GM10248 (cell line): Measurements from ENCODE around the gene SERTM1.

Experiments used
- CTCF ChIA-PET: fragments of 300-600 bp; sonication (Branson Sonifier 250); formaldehyde crosslinking; extraction: SDS; loops from one replicate; lab custom pipeline; 2021; ENCODE audit warnings: antibody characterized with exemption; lab: Yijun Ruan, JAX
- POLR2A ChIA-PET: fragments of 350-650 bp; sonication (Branson Sonifier 250); formaldehyde crosslinking; extraction: SDS; loops from one replicate; lab custom pipeline; 2020; ENCODE audit warnings: antibody characterized with exemption; lab: Yijun Ruan, JAX
- DNase-seq: peaks from one replicate; pipeline ENCODE4 v3.0.0; 2012; ENCODE audit errors: extremely low spot score
- TF ChIP-seq, protein P1 (sequence below): IDR thresholded peaks from 2 replicates; pipeline ENCODE4 v1.5.1; 2012; ENCODE audit warnings: mild to moderate bottlenecking, low read depth; ENCODE audit errors: extremely low read depth, missing control alignments, control extremely low read depth

The SERTM1 gene

DNA sequence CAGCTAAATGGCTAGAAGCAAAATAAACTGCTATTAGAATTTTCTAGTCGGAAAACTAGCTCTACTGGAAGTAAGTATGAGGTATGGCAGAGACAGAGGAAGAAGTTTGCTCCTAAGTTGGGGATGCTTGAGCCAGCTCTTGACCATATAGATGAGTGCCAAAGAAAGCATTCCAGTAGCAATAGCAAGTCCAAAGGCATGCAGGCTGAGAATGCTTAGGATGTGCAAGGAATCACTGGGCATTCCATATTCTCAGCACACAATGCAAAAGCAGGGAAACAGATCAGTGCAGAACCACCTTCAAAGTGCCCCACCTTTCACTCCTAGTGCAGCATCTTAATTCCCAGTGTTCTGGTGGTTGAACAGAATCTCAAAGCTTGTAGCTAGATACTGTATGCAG, 32.9 kb downstream of the SERTM1 start:
- POLR2A ChIA-PET: no interaction called here
- TF ChIP-seq, protein P1, sequence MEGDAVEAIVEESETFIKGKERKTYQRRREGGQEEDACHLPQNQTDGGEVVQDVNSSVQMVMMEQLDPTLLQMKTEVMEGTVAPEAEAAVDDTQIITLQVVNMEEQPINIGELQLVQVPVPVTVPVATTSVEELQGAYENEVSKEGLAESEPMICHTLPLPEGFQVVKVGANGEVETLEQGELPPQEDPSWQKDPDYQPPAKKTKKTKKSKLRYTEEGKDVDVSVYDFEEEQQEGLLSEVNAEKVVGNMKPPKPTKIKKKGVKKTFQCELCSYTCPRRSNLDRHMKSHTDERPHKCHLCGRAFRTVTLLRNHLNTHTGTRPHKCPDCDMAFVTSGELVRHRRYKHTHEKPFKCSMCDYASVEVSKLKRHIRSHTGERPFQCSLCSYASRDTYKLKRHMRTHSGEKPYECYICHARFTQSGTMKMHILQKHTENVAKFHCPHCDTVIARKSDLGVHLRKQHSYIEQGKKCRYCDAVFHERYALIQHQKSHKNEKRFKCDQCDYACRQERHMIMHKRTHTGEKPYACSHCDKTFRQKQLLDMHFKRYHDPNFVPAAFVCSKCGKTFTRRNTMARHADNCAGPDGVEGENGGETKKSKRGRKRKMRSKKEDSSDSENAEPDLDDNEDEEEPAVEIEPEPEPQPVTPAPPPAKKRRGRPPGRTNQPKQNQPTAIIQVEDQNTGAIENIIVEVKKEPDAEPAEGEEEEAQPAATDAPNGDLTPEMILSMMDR: no peak
- CTCF ChIA-PET: no interaction called here
- no peak for DNase-seq

DNA sequence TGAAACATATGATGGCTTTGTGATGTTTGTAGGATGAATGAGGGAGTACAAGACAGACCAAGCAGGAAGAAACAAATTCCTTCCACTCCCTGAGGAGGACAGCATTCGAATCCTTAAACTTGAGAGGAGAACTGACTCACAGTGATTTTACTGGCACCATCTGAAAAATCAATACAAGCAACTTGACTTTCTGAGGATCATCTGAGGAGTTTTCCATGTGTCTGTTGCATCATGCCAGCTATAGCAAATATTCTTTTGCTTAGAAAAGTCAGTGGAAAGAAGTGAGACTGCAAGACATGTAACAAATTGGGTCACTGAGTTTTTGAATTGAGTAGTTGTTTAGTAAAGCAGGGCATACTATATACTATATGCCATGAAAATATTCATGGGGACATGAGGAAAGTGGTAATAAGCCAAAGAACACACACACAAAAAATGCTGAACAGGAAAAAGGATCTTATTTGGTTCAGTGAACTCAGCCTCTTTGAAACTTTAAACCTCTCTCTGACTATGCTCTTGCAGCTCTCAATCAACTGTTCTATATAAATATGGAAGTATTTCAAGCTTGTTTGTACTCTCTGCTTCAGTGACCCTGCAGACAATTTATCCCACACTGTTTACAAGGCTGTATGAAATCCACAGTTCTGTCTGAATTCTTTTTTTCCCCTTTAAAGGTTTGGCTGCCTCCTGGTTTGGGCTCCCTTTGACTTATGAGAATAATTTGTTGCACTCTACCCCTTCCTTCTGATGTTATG, 35.5 kb downstream of the SERTM1 start:
- ChIA-PET CTCF (interaction anchor here (1.0 kb wide), 1 partner anchor 9 kb away, joined by 3 read pairs; no protein-coding TSS in a partner anchor), POLR2A (no interaction called here)
- no peak for DNase-seq
- TF ChIP-seq, protein P1: no peak

DNA sequence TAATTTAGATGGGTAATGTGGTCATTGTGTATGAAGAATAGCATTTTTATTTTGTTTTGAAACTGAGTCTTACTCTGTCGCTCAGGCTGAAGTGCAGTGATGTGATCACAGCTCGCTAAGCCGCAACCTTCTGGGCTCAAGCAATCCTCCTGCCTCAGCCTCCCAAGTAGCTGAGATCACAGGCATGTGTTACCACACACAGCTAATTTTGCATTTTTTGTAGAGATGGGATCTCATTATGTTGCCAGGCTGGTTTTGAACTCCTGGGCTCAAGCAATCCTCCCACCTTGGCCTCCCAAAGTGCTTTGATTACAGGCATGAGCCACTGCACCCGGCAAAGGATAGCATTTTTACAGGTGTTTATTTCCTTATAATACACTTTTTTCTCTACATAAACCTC, 36.6 kb downstream of the SERTM1 start:
- ChIA-PET CTCF (interaction anchor here (0.6 to 1.8 kb wide), 3 partner anchors 10 to 26 kb away, joined by 3 to 4 read pairs (median 3); no protein-coding TSS in a partner anchor), POLR2A (no interaction called here)
- TF ChIP-seq, protein P1: no peak
- no peak for DNase-seq

DNA sequence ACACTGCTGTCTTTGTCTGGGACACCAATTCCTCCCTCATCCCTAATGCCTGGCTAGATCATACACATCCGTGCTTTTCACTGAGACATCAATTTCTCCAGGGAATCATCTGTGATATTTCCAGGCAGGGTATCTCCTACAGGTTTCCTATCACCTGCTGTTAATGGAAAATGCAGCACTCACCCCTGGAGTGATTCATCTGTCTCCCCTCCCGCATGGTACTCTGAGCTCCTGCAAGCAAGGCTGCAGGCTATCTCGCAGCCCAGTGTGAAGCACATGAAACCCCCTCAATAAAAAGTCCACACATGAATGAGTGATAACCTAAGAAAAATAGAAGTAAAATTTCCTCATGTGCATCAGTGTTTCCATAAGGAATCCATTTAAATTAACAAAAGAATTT, 38.5 kb downstream of the SERTM1 start:
- DNase-seq: no peak
- ChIA-PET POLR2A (no interaction called here), CTCF (no interaction called here)
- TF ChIP-seq, protein P1: no peak

DNA sequence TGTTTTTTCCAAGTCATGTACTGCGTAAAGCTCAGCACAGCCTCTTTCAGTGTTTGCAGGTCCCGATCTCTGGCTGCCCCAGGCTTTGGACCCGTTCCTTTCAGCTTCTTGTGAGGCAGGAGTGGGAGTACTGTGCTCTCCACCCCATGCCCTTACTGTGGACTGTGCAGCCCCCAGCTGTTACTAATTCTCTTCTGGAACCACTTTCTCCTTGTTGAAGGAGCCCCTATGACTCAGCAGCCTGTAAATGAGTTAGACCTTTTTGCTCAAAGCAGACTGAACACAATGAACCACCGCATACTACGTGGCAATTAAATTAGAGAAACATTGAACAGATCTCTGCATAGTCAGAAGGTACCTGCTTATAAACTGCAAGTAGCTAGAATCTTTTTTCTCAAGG, 39.0 kb downstream of the SERTM1 start:
- ChIA-PET POLR2A (no interaction called here), CTCF (interaction anchor here (1.9 kb wide), 1 partner anchor 23 kb away, joined by 6 read pairs; no protein-coding TSS in a partner anchor)
- no peak for DNase-seq
- TF ChIP-seq, protein P1: no peak

DNA sequence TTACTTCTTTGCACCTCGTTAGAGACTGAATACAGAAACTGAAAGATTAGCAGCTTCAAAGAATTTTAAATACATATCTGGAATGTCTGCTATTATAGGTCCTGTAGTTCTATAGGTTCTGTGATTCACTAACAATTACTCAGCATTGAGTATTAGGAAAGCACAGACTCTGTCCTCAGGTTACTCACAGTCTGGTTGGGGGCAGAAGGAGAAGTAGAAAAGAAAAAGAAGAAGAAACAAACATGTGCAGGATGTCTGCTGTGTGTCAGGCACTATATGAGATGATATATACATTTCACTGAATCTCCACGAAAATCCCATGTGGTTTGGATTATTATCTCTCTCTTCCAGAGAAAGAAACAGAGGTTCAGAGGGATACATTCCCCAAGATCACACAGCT, 40.1 kb downstream of the SERTM1 start:
- no peak for DNase-seq
- ChIA-PET CTCF (interaction anchor here (1.0 to 1.9 kb wide), 2 partner anchors 11 to 22 kb away, joined by 3 to 6 read pairs; no protein-coding TSS in a partner anchor), POLR2A (no interaction called here)
- TF ChIP-seq, protein P1: no peak
